Mesendoderm (in vitro differentiated cells): ENCODE measurements around the gene TEX264.
"Not testable (repeated sequence)": the region's sequence is repeated elsewhere in the genome, so short reads cannot be mapped to it uniquely, and the experiment has no call there.

Experiments used
- DNase-seq: peaks from one replicate; pipeline ENCODE4 v3.0.0; 2013
- H2AK5ac ChIP-seq: 2 replicates; pipeline ENCODE4 v1.6.1; 2013; ENCODE audit warnings: low read length, inconsistent platforms
- H2BK120ac ChIP-seq: 2 replicates; pipeline ENCODE4 v1.6.1; 2013; ENCODE audit warnings: low read depth, mild to moderate bottlenecking, low read length, moderate library complexity, mixed read lengths
- H2BK15ac ChIP-seq: replicated peaks from 2 replicates; pipeline ENCODE4 v1.6.1; 2013; ENCODE audit warnings: low read depth, mild to moderate bottlenecking, moderate library complexity
- H2BK5ac ChIP-seq: 2 replicates; pipeline ENCODE4 v1.6.1; 2013; ENCODE audit warnings: low read length, inconsistent platforms
- H3K18ac ChIP-seq: 2 replicates; pipeline ENCODE4 v1.6.1; 2013; ENCODE audit warnings: mild to moderate bottlenecking, low read length, mixed read lengths
- H3K23ac ChIP-seq: one replicate; pipeline ENCODE4 v1.6.1; 2013; ENCODE audit warnings: low read length
- H3K27ac ChIP-seq: 2 replicates; pipeline ENCODE4 v1.5.1; 2013; ENCODE audit warnings: low read depth, mild to moderate bottlenecking, inconsistent platforms, low read length, moderate library complexity
- H3K27me3 ChIP-seq: 2 replicates; pipeline ENCODE4 v1.6.1; 2013; ENCODE audit warnings: low read length, control low read depth, mild to moderate bottlenecking, inconsistent platforms; ENCODE audit not compliant: insufficient read depth, poor library complexity
- H3K36me3 ChIP-seq: 2 replicates; pipeline ENCODE4 v1.6.1; 2013; ENCODE audit warnings: low read length, inconsistent platforms; ENCODE audit not compliant: control insufficient read depth, insufficient read depth
- H3K4ac ChIP-seq: one replicate; pipeline ENCODE4 v1.6.1; 2013; ENCODE audit warnings: low read depth, mild to moderate bottlenecking, low read length, moderate library complexity
- H3K4me1 ChIP-seq: 2 replicates; pipeline ENCODE4 v1.6.1; 2013; ENCODE audit warnings: low read depth, low read length, inconsistent platforms; ENCODE audit not compliant: control insufficient read depth
- H3K4me2 ChIP-seq: 2 replicates; pipeline ENCODE4 v1.6.1; 2013; ENCODE audit warnings: low read length
- H3K4me3 ChIP-seq: 2 replicates; pipeline ENCODE4 v1.5.1; 2013; ENCODE audit warnings: mild to moderate bottlenecking, low read length
- H3K56ac ChIP-seq: one replicate; pipeline ENCODE4 v1.6.1; 2013; ENCODE audit warnings: low read length
- H3K79me1 ChIP-seq: 2 replicates; pipeline ENCODE4 v1.6.1; 2013; ENCODE audit warnings: low read length, inconsistent platforms
- H3K79me2 ChIP-seq: 2 replicates; pipeline ENCODE4 v1.6.1; 2013; ENCODE audit warnings: mild to moderate bottlenecking, low read length; ENCODE audit not compliant: control insufficient read depth, insufficient read depth
- H3K9ac ChIP-seq: 2 replicates; pipeline ENCODE4 v1.6.1; 2013; ENCODE audit warnings: low read length, inconsistent platforms
- H4K5ac ChIP-seq: one replicate; pipeline ENCODE4 v1.6.1; 2013; ENCODE audit warnings: low read length
- H4K8ac ChIP-seq: one replicate; pipeline ENCODE4 v1.6.1; 2013; ENCODE audit warnings: low read depth, mild to moderate bottlenecking, control low read depth, low read length, moderate library complexity
- WGBS: extraction: QIAGEN DNeasy Blood & Tissue Kit; methylation state at CpG from one replicate; pipeline ENCODE4 v1.1.7; 2013; ENCODE audit warnings: low lambda C conversion rate, missing lambda C conversion rate; ENCODE audit not compliant: insufficient coverage; ENCODE audit errors: extremely low coverage; 5-methylcytosine and 5-hydroxymethylcytosine counted together

Gene TEX264

DNA sequence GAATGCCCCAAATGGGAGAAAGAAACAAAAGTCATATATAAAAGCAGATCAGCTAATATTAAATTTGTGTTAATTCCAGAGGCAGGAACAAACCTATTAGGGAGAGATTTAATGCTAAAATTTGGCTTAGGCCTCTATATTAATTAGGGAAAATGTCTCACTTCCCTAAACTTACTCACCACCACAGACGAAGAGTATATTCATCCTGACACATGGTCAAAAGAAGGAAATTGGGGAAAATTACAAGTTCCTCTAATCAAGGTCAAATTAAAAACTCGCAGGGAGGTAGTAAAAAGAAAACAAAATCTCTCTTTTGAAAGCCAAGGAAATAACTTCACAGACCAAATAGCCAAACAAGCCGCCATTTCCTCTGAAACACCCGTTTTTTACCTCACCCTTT is 68.1 kb downstream of the TEX264 start:
- Histone ChIP-seq H2BK5ac (no peak overlapping the region), H3K27me3 (no peaks in the 10 kb centered on the region), H3K4me2 (no peak overlapping the region), H4K5ac (no peak overlapping the region), H3K27ac (no peak overlapping the region), H3K9ac (no peak overlapping the region), H3K18ac (no peak overlapping the region), H3K79me2 (no peaks in the 10 kb centered on the region), H2BK15ac (no peak overlapping the region), H3K4ac (no peak overlapping the region), H3K4me1 (no peaks in the 10 kb centered on the region), H3K79me1 (no peaks in the 10 kb centered on the region), H4K8ac (no peak overlapping the region), H3K4me3 (no peak overlapping the region), H3K23ac (no peak overlapping the region), H2BK120ac (no peak overlapping the region), H3K36me3 (no peaks in the 10 kb centered on the region), H3K56ac (no peak overlapping the region), H2AK5ac (no peak overlapping the region)
- no peak for DNase-seq
- WGBS = no CpG with 5 or more reads among the region's 4 CpGs

DNA sequence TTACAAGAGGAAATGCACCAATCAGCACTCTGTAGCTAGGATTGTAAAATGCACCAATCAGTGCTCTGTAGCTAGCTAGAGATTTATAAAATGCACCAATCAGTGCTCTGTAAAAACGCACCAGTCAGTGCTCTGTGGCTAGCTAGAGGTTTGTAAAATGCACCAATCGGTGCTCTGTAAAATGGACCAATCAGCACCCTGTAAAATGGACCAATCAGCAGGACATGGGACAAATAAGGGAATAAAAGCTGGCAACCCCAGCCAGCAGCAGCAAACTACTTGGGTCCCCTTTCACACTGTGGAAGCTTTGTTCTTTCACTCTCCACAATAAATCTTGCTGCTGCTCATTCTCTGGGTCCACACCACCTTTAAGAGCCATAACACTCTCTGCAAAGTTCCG is 71.3 kb downstream of the TEX264 start:
- not testable (repeated sequence) for H3K79me2 ChIP-seq, H4K5ac ChIP-seq, H3K79me1 ChIP-seq, H2BK5ac ChIP-seq, H3K27ac ChIP-seq, H3K4me3 ChIP-seq, H3K27me3 ChIP-seq, H3K4ac ChIP-seq, H2AK5ac ChIP-seq, H3K56ac ChIP-seq, H3K18ac ChIP-seq, H2BK15ac ChIP-seq, DNase-seq, H4K8ac ChIP-seq, H3K23ac ChIP-seq, H3K4me2 ChIP-seq, H3K4me1 ChIP-seq, H3K36me3 ChIP-seq, H3K9ac ChIP-seq, H2BK120ac ChIP-seq
- WGBS = no CpG with 5 or more reads among the region's 3 CpGs

DNA sequence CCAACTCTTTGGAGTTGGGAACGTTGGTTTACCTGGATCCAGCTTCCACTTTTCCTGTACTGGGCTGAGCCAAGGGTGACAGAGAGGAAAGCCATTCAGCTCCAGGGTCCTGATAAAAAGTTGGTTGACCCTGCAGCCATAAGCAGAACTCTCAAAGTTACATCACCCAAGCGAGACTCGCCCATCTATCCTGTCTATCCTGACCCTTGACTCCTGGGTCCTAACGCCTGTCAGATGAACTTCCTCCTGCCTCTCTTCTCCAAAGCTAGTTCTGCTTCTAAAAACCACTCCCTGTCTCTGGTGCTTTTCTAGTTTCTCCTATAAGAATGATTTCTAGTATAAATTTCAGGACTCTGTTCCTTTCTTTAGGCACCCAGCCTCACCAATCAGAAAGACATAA is 71.9 kb downstream of the TEX264 start:
- not testable (repeated sequence) for H3K4me2 ChIP-seq, H3K4me1 ChIP-seq, H2BK5ac ChIP-seq, H3K79me1 ChIP-seq, H3K36me3 ChIP-seq, H2AK5ac ChIP-seq, H2BK120ac ChIP-seq, H3K79me2 ChIP-seq, H3K56ac ChIP-seq, H3K9ac ChIP-seq, H3K23ac ChIP-seq, H3K4ac ChIP-seq, H2BK15ac ChIP-seq, H3K18ac ChIP-seq, H4K5ac ChIP-seq, H4K8ac ChIP-seq, DNase-seq, H3K27me3 ChIP-seq, H3K27ac ChIP-seq, H3K4me3 ChIP-seq
- WGBS = no CpG with 5 or more reads among the region's 4 CpGs

DNA sequence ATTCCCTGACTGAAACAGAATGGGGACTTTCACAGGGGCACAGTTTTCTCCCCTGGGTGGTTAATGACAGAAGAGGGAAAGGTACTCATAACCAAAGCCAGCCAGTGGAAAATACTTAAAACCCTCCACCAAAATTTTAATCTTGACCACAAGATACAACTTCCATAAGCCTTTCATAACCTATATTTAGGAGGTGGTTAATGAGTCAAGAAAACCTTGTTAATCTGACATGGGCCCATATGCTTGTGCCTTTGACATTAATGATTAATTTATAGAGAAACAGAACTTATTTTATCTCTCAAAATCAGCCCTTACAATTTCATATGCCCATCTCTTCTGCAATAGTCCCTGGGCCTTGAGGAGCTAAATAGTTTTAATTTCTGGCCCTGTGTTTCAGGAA is 76.8 kb downstream of the TEX264 start:
- no peak overlapping the region for H2BK5ac ChIP-seq
- H2AK5ac ChIP-seq = no peak overlapping the region
- DNase-seq = no peak
- H3K9ac ChIP-seq = no peak overlapping the region
- no peak overlapping the region for H3K4me2 ChIP-seq
- no peak overlapping the region for H2BK120ac ChIP-seq
- no peaks in the 10 kb centered on the region for H3K27me3 ChIP-seq
- H3K4me1 ChIP-seq = peaks cover 5% of the 10 kb centered on the region
- no peak overlapping the region for H4K8ac ChIP-seq
- H3K56ac ChIP-seq = no peak overlapping the region
- H4K5ac ChIP-seq = no peak overlapping the region
- H3K79me1 ChIP-seq = no peaks in the 10 kb centered on the region
- no peak overlapping the region for H3K4ac ChIP-seq
- no peak overlapping the region for H3K4me3 ChIP-seq
- H2BK15ac ChIP-seq = no peak overlapping the region
- H3K79me2 ChIP-seq = no peaks in the 10 kb centered on the region
- H3K18ac ChIP-seq = no peak overlapping the region
- no peaks in the 10 kb centered on the region for H3K36me3 ChIP-seq
- H3K27ac ChIP-seq = no peak overlapping the region
- H3K23ac ChIP-seq = no peak overlapping the region

DNA sequence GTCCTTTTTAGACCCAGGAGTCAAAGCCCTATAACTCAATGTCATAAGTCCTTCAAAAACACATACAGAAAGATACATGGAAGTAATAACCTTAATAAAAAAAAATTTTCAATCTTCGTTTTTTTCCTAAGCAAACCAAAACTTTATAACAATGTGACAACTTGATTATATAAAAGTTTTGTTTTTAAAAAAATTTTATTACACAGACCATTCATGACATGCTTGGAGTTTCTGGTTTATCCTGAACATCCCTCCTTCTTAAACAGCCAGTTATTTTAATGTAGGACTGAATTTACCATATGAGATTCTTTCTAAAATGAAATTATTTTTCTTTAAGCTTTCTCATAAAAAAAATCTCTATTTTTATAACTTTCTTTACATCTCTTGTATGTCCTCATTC is 77.3 kb downstream of the TEX264 start:
- Histone ChIP-seq H2AK5ac (no peak overlapping the region), H4K5ac (no peak overlapping the region), H2BK5ac (no peak overlapping the region), H3K4me3 (no peak overlapping the region), H3K79me2 (no peaks in the 10 kb centered on the region), H3K56ac (no peak overlapping the region), H2BK15ac (no peak overlapping the region), H3K4me1 (peaks cover 6% of the 10 kb centered on the region), H3K4ac (no peak overlapping the region), H3K9ac (no peak overlapping the region), H3K18ac (no peak overlapping the region), H3K4me2 (no peak overlapping the region), H3K27me3 (no peaks in the 10 kb centered on the region), H2BK120ac (no peak overlapping the region), H3K23ac (no peak overlapping the region), H4K8ac (no peak overlapping the region), H3K27ac (no peak overlapping the region), H3K79me1 (no peaks in the 10 kb centered on the region), H3K36me3 (no peaks in the 10 kb centered on the region)
- DNase-seq = peak; percentile 29
- 100% methylated on average over 1 of the region's 1 CpG for WGBS

DNA sequence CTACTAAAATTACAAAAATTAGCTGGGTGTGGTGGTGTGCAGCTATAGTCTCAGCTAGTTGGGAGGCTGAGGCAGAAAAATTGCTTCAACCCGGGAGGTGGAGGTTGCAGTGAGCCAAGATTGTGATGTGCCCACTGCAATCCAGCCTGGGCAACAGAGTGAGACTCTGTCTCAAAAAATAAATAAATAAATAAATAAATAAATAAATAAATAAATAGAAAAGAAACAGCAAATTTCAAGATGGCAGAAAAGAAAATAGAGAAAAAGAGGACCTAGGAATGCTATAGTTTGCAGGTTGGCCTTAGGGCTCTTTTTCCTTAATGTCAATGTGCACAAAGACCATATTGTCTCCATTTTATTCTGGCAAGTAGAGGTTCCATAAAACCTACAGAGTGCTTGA is 79.8 kb downstream of the TEX264 start:
- Histone ChIP-seq H3K4me2 (no peak overlapping the region), H3K56ac (no peak overlapping the region), H3K27ac (no peak overlapping the region), H2BK15ac (no peak overlapping the region), H3K9ac (no peak overlapping the region), H3K27me3 (no peaks in the 10 kb centered on the region), H3K36me3 (no peaks in the 10 kb centered on the region), H3K4me3 (no peak overlapping the region), H3K4ac (no peak overlapping the region), H3K18ac (no peak overlapping the region), H3K79me1 (no peaks in the 10 kb centered on the region), H3K23ac (no peak overlapping the region), H4K5ac (no peak overlapping the region), H3K79me2 (no peaks in the 10 kb centered on the region), H3K4me1 (peaks cover 9% of the 10 kb centered on the region), H2AK5ac (no peak overlapping the region), H2BK5ac (no peak overlapping the region), H4K8ac (no peak overlapping the region), H2BK120ac (no peak overlapping the region)
- no peak for DNase-seq
- no CpG with 5 or more reads among the region's 1 CpG for WGBS
